Astrocyte of the hippocampus (primary cell): ENCODE data around the gene TPR.

Experiments
- DNase-seq: peaks from one replicate; pipeline ENCODE4 v3.0.0; 2011; ENCODE audit warnings: low read depth, low spot score

The TPR gene

GRCh38 chr1:186327331-186327730 is 47.7 kb downstream of the TPR start:
- no peak for DNase-seq

- no peak for DNase-seq
Observed at GRCh38 chr1:186326009-186326408, 49.0 kb downstream of the TPR start.

- DNase-seq = peak; percentile 6
Observed at GRCh38 chr1:186325239-186325638, 49.8 kb downstream of the TPR start.

- DNase-seq = no peak
Observed at GRCh38 chr1:186323865-186324264, 51.2 kb downstream of the TPR start.

GRCh38 chr1:186315570-186315969 is 59.5 kb downstream of the TPR start:
- no peak for DNase-seq

- no peak for DNase-seq
Observed at GRCh38 chr1:186311375-186312051, 63.5 kb downstream of the TPR start.

GRCh38 chr1:186310307-186310706 is 64.7 kb downstream of the TPR start:
- DNase-seq = no peak

- DNase-seq = no peak
Observed at GRCh38 chr1:186308264-186309060, 66.6 kb downstream of the TPR start.

GRCh38 chr1:186307445-186307844 is 67.6 kb downstream of the TPR start:
- no peak for DNase-seq

- no peak for DNase-seq
Observed at GRCh38 chr1:186306533-186306932, 68.5 kb downstream of the TPR start.

GRCh38 chr1:186304982-186305949 is 69.8 kb downstream of the TPR start:
- peak; percentile 23 for DNase-seq

GRCh38 chr1:186303911-186304310 is 71.1 kb downstream of the TPR start:
- DNase-seq = no peak

- DNase-seq = no peak
Observed at GRCh38 chr1:186302381-186302920, 72.6 kb downstream of the TPR start.

GRCh38 chr1:186301448-186301847 is 73.6 kb downstream of the TPR start:
- DNase-seq = no peak

- no peak for DNase-seq
Observed at GRCh38 chr1:186300056-186300455, 75.0 kb downstream of the TPR start.

- DNase-seq = no peak
Observed at GRCh38 chr1:186299570-186299969, 75.5 kb downstream of the TPR start.

GRCh38 chr1:186298851-186299250 is 76.2 kb downstream of the TPR start:
- no peak for DNase-seq

- no peak for DNase-seq
Observed at GRCh38 chr1:186297439-186298045, 77.5 kb downstream of the TPR start.

GRCh38 chr1:186295980-186296379 is 79.1 kb downstream of the TPR start, which contains the start of gene PRG4:
TSS of gene PRG4 (plus strand) at chr1:186296279.
- DNase-seq = no peak

GRCh38 chr1:186292875-186293274 is 82.2 kb downstream of the TPR start:
- DNase-seq = no peak

GRCh38 chr1:186291271-186291670 is 83.8 kb downstream of the TPR start:
- DNase-seq = no peak
